ENCODE data around the gene GNAO1.

Gene GNAO1

DNA sequence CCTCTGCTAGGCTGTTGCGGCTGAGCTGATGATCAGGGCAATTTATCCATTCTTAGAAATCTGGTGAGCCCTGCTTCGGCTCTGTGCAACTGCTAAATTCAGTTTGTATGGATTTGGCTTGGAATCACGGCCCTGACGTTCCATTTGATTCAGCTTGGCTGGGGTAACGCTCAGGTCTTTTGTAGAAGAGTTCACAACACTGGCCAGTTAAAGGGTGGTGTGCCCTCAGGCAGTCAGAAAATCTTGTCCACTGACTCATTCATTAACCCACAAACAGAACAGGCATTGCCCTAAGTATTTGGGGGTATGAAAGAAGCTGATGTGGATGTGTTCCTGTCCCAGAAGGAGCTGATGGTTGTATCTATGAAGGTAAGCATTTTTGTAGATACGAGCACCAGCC is 53.9 kb downstream of the GNAO1 start:
- TF ChIP-seq ZNF70 (CRISPR knock-in tag; IDR thresholded peaks at IDR 0.05): peak; percentile 35; the same call in 1 of the 2 replicates
- no peak for TF ChIP-seq RARB (CRISPR knock-in tag; IDR thresholded peaks at IDR 0.05)
- no peak for ATAC-seq

DNA sequence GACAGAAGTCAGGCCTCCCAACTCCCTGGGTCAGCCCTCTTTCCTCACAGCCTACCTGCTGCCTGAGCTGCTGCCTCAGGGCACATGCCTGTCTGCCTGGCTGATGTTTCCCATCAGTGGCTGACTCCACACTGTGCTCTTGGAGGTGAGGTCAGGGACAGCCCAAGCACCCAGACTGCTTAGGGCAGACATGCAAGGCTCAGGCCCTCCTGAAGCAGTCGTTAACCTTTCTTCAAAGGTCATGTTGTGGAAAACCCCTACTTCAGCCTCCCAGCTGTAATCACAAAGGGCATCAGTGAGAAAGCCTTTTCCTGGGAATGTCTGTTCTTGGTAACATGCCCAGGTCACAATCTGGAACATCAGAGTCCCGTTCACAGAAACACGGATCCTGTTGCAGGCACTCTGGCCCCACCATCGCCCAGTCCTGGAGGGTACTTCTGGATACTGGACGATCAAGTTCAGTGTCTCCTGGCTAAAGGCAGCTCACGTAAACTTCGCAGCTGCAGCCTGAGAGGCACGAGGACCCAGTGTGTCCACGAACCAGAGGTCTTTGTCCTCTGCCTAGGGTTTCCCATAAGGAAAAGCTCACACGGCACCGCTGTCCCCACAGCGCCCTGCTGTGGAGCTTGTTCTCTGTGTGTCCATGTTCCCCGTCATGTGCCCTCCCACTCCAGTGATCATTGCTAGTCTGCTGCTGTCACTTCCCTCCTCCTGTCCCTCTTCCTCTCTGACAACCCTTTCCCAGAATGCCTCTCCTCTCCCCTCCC is 54.9 kb downstream of the GNAO1 start:
- peak; percentile 50; the same call in 1 of the 2 replicates for TF ChIP-seq ZNF70 (CRISPR knock-in tag; IDR thresholded peaks at IDR 0.05)
- TF ChIP-seq ZFP3 (CRISPR knock-in tag; IDR thresholded peaks at IDR 0.05): no peak
- ATAC-seq: peak; percentile 53; the same call in 2 of the 3 replicates

DNA sequence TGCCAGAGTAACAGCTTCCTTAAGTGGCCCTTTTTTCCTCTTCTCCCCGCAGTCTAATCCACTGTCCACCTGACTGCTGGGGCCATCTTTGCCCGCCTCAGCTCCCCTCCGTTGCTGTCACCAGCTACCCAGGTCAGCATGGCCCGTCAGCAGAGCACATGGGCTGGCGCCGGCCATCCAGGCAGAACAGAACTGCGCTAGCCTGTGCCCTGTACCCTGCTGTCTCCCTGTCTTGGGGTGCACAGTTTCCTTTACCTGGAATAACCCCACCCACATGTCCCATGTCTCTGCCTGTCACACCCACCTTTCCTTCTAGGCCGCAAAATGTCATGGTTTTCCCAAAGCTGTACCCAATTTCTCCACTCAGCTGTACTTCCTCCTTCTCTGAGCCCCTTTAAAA is 55.7 kb downstream of the GNAO1 start:
- no peak for ATAC-seq
- TF ChIP-seq TCF4 (CRISPR knock-in tag; IDR thresholded peaks at IDR 0.05; ENCODE audit: borderline replicate concordance) (no peak), ZFP3 (CRISPR knock-in tag; IDR thresholded peaks at IDR 0.05) (no peak), SNAI2 (CRISPR knock-in tag; IDR thresholded peaks at IDR 0.05) (no peak)

DNA sequence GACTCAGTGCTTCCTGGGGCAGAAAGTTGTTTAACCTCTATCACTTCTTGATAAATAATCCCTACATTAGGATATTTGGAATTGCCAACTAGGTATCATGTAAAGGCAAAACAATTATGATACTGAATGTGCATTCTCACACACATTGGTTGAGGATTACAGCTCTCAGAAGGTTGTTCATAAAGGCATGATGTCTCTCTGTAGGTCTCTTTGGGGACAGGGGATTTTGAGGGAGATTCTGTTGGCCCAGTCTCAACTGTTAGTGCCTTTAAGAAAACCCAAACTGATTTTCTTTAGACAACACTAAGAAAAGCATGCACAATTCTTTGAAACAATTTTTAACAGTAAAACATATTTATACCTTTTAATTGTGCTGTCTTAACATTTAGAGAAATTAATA is 56.5 kb downstream of the GNAO1 start:
- ATAC-seq: no peak

DNA sequence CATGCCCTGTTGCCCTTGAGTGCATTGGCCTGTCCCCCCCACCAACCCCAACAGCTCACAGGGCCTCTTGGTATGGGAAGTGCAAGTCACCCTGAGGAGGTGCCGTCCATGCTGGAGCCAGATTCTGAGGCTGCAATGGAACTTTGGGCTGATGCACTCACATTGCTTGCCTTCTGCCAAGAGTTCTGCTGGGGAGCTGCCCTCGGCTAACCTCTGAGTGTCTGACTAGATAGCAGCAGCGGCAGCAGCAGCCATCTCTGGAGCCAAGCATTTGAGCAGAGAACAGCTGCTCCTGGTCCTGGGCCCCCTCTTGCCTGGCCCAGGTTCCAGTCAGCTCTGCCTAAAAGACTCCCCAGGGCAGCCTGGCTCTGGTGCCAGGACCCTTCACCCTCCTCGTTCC is 61.5 kb downstream of the GNAO1 start:
- TF ChIP-seq GLIS3 (CRISPR knock-in tag; IDR thresholded peaks at IDR 0.05) (no peak), TCF4 (CRISPR knock-in tag; IDR thresholded peaks at IDR 0.05; ENCODE audit: borderline replicate concordance) (no peak), ZFP30 (CRISPR knock-in tag; IDR thresholded peaks at IDR 0.05) (no peak), ZFP3 (CRISPR knock-in tag; IDR thresholded peaks at IDR 0.05) (no peak), ESRRG (CRISPR knock-in tag; IDR thresholded peaks at IDR 0.05) (no peak), OSR1 (CRISPR knock-in tag; IDR thresholded peaks at IDR 0.05) (no peak), CSDC2 (CRISPR knock-in tag; IDR thresholded peaks at IDR 0.05) (no peak), ZNF70 (CRISPR knock-in tag; IDR thresholded peaks at IDR 0.05) (no peak), RARB (CRISPR knock-in tag; IDR thresholded peaks at IDR 0.05) (no peak), ZNF565 (CRISPR knock-in tag; conservative IDR thresholded peaks at IDR 0.05; ENCODE audit: low read depth) (no peak), SNAI2 (CRISPR knock-in tag; IDR thresholded peaks at IDR 0.05) (no peak), ZC3H10 (CRISPR knock-in tag; IDR thresholded peaks at IDR 0.05) (no peak), PPARA (CRISPR knock-in tag; IDR thresholded peaks at IDR 0.05; ENCODE audit: borderline replicate concordance) (no peak), ZNF8 (CRISPR knock-in tag; IDR thresholded peaks at IDR 0.05) (no peak), BACH2 (CRISPR knock-in tag; IDR thresholded peaks at IDR 0.05; ENCODE audit: borderline replicate concordance) (no peak), TOX (CRISPR knock-in tag; IDR thresholded peaks at IDR 0.05; ENCODE audit: borderline replicate concordance) (no peak), ISL1 (CRISPR knock-in tag; IDR thresholded peaks at IDR 0.05) (no peak)
- TF ChIP-seq, protein P1, sequence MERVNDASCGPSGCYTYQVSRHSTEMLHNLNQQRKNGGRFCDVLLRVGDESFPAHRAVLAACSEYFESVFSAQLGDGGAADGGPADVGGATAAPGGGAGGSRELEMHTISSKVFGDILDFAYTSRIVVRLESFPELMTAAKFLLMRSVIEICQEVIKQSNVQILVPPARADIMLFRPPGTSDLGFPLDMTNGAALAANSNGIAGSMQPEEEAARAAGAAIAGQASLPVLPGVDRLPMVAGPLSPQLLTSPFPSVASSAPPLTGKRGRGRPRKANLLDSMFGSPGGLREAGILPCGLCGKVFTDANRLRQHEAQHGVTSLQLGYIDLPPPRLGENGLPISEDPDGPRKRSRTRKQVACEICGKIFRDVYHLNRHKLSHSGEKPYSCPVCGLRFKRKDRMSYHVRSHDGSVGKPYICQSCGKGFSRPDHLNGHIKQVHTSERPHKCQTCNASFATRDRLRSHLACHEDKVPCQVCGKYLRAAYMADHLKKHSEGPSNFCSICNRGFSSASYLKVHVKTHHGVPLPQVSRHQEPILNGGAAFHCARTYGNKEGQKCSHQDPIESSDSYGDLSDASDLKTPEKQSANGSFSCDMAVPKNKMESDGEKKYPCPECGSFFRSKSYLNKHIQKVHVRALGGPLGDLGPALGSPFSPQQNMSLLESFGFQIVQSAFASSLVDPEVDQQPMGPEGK (CRISPR knock-in tag; IDR thresholded peaks at IDR 0.05; ENCODE audit: borderline replicate concordance): no peak
- TF ChIP-seq, protein P2, sequence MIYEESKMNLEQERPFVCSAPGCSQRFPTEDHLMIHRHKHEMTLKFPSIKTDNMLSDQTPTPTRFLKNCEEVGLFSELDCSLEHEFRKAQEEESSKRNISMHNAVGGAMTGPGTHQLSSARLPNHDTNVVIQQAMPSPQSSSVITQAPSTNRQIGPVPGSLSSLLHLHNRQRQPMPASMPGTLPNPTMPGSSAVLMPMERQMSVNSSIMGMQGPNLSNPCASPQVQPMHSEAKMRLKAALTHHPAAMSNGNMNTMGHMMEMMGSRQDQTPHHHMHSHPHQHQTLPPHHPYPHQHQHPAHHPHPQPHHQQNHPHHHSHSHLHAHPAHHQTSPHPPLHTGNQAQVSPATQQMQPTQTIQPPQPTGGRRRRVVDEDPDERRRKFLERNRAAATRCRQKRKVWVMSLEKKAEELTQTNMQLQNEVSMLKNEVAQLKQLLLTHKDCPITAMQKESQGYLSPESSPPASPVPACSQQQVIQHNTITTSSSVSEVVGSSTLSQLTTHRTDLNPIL (CRISPR knock-in tag; IDR thresholded peaks at IDR 0.05; ENCODE audit: low read depth): no peak
- TF ChIP-seq, protein P3, sequence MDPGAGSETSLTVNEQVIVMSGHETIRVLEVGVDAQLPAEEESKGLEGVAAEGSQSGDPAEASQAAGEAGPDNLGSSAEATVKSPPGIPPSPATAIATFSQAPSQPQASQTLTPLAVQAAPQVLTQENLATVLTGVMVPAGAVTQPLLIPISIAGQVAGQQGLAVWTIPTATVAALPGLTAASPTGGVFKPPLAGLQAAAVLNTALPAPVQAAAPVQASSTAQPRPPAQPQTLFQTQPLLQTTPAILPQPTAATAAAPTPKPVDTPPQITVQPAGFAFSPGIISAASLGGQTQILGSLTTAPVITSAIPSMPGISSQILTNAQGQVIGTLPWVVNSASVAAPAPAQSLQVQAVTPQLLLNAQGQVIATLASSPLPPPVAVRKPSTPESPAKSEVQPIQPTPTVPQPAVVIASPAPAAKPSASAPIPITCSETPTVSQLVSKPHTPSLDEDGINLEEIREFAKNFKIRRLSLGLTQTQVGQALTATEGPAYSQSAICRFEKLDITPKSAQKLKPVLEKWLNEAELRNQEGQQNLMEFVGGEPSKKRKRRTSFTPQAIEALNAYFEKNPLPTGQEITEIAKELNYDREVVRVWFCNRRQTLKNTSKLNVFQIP (CRISPR knock-in tag; IDR thresholded peaks at IDR 0.05; ENCODE audit: borderline replicate concordance, low read depth): no peak
- no peak for ATAC-seq

More for the DNA sequence above, 56.5 kb downstream of the GNAO1 start:
- TF ChIP-seq OSR1 (CRISPR knock-in tag; IDR thresholded peaks at IDR 0.05): no peak
- no peak for TF ChIP-seq CSDC2 (CRISPR knock-in tag; IDR thresholded peaks at IDR 0.05)
- TF ChIP-seq TOX (CRISPR knock-in tag; IDR thresholded peaks at IDR 0.05; ENCODE audit: borderline replicate concordance): no peak
- no peak for TF ChIP-seq BACH2 (CRISPR knock-in tag; IDR thresholded peaks at IDR 0.05; ENCODE audit: borderline replicate concordance)
- no peak for TF ChIP-seq ZFP30 (CRISPR knock-in tag; IDR thresholded peaks at IDR 0.05)
- TF ChIP-seq, protein P4, sequence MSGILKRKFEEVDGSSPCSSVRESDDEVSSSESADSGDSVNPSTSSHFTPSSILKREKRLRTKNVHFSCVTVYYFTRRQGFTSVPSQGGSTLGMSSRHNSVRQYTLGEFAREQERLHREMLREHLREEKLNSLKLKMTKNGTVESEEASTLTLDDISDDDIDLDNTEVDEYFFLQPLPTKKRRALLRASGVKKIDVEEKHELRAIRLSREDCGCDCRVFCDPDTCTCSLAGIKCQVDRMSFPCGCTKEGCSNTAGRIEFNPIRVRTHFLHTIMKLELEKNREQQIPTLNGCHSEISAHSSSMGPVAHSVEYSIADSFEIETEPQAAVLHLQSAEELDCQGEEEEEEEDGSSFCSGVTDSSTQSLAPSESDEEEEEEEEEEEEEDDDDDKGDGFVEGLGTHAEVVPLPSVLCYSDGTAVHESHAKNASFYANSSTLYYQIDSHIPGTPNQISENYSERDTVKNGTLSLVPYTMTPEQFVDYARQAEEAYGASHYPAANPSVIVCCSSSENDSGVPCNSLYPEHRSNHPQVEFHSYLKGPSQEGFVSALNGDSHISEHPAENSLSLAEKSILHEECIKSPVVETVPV (CRISPR knock-in tag; IDR thresholded peaks at IDR 0.05): no peak
- TF ChIP-seq ZFP3 (CRISPR knock-in tag; IDR thresholded peaks at IDR 0.05): no peak
- TF ChIP-seq PPARA (CRISPR knock-in tag; IDR thresholded peaks at IDR 0.05; ENCODE audit: borderline replicate concordance): no peak
- TF ChIP-seq, protein P2 (CRISPR knock-in tag; IDR thresholded peaks at IDR 0.05; ENCODE audit: low read depth): no peak
- no peak for TF ChIP-seq ZNF70 (CRISPR knock-in tag; IDR thresholded peaks at IDR 0.05)
- no peak for TF ChIP-seq RARB (CRISPR knock-in tag; IDR thresholded peaks at IDR 0.05)
